ENCODE data around the gene TLR1.
"Not testable (repeated sequence)": the region's sequence is repeated elsewhere in the genome, so short reads cannot be mapped to it uniquely, and the experiment has no call there.

The TLR1 gene

GRCh38 chr4:38805530-38806145 is 1.0 kb upstream of the TLR1 start:
- DNase-seq = peak; percentile 85 to 86

DNA sequence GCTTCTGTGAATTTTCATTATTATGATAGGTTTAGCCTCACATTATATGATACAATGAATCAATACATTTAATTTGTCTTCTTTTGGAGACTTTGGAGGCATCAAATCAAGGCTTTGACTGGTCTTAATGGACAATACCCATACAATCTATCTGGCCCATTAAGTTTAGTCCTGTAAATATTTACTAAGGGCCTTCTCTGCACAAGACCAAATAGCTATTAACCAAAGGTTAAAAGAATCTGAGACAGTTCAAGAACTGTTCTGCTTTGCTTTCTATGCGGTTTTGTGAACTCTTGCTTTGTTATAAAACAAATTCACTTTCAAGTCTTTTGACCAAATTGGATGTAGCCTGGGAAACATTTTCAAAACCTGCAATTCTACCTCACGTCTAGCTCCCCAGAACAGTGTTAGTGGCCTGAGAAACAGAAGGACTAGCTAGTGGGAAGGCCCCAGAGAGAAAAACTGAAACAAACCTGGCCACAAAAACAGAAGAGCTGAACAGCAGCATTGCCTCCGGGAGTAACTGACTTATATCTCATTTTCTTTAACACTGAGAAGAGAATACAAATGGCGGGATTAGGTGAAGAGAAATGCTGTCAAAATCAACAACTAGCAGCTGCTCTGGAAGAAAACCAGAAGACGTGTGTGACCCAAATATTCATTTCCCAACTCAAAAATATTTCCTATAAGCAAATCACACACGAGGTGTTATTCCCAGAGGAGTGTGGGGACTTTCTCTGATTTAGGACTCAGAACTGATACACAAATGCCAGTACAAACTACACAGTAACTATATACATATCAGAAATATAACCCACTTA is 548 bp downstream of the TLR1 start:
- no peak for DNase-seq

DNA sequence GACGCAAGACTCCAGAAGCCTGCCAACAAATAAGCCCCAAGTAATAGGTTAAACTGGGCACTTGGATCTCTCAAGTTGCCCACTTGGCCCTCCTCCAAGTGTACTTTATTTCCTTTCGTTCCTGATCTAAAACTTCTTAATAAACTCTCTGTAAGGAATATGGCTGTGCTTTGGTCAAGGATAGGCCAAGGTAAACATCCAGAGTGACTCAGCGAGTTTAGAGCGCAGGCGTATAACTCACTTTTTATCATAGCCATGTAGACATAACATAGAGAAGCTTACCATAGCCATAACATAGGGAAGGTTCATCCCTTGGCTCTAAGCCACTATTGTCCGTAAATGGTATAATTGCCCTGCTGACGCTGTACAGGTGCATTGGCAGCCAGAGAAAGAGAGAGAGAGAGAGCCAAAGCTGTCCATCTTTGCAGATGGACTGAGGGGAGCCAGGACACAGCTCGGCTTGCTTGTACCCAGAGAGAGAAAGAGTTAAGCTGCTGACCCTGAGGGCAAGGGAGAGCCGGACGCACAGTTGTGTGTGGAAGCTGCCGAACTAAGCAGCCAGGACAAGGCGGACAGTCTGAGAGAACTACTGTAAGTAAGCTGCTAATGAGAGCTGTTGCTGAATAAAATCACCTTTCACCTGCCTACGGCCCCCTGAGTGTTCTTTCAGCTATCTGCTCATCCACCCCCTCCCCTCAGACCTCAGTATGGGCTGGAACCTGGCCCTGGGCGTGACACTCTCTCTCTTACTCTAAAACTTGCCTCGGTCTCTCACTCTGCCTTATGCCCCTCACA is 1.8 kb downstream of the TLR1 start:
- DNase-seq = no peak

DNA sequence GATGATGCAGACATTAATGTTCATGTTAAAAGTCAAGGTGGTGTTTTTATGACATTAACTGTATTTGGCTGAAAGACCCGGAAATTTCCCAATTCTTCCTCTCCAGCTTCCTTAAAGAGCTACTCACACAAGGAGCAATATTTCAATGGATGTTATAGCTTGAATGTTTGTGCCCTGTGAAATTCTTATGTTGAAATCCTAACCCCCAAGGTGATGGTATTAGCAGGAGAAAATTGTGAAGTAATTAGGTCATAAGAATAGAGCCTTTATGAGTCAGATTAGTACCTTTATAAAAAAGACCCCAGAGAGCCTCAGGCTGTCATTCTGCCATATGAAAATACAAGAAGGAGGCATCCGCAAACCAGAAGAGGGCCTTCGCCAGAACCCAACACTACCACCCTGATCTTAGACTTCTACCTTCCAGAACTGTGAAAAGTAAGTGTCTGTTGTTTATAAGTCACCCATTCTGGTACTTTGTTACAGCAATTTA is 3.6 kb downstream of the TLR1 start:
- no peak for DNase-seq

DNA sequence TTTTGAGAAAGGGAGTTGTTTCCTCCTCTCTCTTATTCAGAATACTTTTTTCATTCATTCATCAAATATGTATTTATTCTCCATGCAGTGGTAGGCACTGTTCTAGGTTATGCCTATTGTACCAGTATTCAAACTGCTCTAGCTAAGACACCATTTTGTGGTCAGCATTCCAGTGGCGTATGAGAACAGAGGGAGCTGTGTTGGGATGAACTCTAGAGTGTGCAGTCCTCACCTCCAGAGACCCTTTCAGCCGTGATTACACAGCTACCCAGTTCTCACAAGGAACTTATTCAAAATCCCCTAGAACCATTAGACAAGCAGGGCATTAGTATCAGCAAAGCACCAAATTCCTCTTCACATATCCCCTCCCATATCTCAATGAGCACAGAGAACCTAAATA is 4.2 kb downstream of the TLR1 start:
- DNase-seq = no peak

DNA sequence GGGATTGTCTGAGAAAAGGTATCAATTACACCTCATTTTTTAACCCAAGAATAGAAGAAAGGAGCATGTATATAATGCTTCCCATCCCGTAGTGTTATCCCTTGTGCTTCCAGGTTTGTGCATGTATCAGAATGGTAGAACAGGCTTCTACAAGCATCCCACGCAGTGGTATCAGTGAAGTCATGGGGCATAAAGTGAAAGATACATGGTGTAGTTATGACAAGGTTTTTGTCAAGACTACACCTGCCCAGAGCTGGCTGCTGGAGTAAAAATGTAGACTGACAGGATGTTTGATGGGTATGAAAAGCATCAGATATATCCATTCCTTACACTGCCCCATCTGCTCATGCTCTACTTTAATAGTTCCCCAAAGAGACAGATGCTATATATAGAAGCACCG is 9.5 kb downstream of the TLR1 start:
- DNase-seq = no peak

DNA sequence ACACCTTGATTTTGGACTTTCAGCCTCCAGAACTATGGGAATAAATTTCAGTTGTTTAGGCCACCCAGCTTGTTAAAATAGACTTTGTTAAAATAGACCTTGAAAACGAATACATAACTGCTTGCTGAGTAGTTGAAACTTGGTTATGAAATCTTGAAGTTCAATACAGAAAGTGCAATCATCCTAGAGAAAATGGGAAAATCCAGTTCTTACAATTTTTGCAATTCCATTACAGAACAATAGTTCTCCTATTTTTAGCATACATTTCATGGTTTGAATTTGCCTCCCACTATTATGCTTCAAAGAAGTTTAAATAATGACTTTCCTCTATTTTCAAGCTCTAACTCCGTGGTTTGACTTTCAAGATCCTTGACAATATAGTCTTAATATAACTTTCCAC is 10.5 kb downstream of the TLR1 start:
- no peak for DNase-seq

DNA sequence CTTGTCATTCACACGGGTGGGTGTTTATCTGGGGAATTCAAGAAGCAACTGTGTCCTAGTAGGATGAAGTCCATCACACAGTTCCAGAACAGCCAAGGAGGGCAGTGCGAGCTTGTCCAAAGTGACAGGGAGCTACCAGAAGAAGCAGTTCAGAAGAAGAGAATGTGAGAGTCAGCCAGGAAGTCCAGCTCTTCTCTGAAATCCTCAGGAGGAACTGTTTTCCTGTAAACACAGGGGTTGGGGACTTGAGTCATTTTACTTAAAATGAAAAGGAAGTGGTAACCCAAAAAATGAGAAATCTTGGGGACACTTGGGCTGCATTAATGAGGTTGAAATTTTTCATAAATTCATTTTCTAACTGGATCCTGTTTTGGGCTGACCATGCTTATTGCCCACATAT is 13.6 kb downstream of the TLR1 start:
- peak; percentile 65 for DNase-seq

- DNase-seq = no peak
Observed at GRCh38 chr4:38788317-38788716, 16.3 kb downstream of the TLR1 start.

DNA sequence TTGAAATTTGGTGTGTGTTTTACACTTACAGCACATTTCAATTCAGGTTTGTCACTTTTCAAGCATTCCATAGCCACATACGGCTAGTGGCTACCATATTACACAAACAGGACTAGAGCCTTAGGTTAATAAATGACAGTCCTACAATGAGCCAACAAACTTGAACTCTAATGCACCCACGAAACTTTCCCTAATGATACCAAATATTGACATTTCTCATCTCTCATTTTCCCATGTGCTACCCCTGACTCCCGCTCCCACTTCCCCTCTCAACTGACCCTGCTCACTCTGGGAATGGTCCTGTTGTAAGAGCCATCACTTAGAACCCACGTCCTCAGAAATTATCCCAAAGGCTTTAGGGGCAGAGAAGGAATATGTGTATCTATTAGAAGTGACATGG is 16.9 kb downstream of the TLR1 start:
- no peak for DNase-seq

GRCh38 chr4:38785901-38786402 is 18.6 kb downstream of the TLR1 start:
- no peak for DNase-seq

- no peak for DNase-seq
Observed at GRCh38 chr4:38785041-38785790, 19.4 kb downstream of the TLR1 start.

DNA sequence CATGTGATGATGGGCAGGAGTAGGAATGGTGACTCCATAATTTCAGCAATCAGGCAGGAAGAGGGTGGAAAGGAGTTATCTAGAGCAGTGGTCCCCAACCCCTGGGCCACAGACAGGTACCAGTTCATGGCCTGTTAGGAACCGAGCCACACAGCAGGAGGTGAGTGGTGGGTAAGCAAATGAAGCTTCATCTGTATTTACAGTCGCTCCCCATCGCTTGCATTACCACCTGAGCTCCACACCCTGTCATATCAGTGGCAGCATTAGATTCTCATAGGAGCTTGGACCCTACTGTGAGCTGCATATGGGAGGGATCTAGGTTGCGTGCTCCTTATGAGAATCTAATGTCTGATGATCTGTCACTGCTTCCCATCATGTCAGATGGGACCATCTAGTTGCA is 20.4 kb downstream of the TLR1 start:
- no peak for DNase-seq

DNA sequence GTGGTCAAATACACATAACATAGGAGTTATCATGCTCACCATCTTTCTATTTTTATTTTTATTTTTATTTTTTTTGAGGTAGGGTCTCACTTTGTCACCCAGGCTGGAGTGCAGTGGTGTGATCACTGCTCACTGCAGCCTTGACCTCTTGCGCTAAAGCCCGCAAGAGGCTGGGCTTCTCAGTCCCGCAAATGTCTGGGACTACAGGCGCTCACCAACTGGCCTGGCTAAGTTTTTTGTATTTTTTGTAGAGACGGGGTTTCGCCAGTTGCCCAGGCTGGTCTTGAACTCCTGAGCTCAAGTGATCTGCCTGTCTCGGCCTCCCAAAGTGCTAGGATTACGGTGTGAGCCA is 21.5 kb downstream of the TLR1 start:
- no peak for DNase-seq

GRCh38 chr4:38782452-38783108 is 22.0 kb downstream of the TLR1 start, which contains the start of gene TLR10:
Gene TLR10 (minus strand): TSS chr4:38782990. CDS start chr4:38775590, 7,400 bp downstream.
- peak; percentile 62 to 63 for DNase-seq

DNA sequence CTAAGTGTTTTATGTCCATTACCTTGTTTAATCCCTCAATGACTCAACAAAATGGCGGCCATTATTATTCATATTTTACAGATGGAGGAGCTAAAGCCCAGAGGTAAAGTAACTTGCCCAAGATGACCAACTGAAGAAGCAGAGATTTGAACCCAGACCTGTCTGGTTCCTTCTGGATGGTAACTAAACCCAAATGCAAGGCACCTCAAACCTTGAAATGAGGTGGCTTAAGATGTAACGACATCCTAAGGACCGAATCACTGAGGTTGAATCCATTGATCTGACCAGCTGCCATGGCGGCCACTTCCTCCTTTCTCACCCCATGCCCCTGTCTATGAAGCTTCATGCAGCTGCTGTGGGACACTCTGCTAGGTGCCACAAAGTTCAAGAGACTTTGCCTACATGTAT is 22.7 kb downstream of the TLR1 start:
- no peak for DNase-seq

DNA sequence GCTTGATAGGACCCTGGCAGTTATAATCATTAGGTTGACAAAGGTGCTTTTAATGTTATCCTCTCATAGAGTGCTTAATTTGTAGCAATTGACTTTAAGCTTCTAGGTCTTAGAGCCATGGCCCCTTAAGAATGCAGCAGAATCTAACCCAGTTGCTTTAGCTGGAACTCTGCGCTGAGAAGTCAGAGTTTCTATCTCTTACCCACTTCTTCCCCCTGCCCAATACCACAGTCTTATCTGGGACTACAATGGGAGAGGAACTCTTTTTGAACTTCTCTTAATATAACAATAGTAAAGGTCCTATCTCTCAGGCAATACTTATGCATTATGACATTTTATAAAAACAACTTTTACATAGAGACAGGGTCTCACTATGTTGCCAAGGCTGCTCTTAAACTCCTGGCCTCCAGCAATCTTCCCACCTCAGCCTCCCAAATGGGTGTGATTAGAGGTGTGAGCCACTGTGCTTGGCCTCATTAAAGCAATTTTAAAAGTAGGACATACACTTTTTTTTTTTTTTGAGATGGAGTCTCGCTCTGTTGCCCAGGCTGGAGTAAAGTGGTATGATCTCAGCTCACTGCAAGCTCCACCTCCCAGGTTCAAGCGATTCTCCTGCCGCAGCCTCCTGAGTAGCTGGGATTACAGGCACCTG is 23.6 kb downstream of the TLR1 start:
- DNase-seq = no peak

DNA sequence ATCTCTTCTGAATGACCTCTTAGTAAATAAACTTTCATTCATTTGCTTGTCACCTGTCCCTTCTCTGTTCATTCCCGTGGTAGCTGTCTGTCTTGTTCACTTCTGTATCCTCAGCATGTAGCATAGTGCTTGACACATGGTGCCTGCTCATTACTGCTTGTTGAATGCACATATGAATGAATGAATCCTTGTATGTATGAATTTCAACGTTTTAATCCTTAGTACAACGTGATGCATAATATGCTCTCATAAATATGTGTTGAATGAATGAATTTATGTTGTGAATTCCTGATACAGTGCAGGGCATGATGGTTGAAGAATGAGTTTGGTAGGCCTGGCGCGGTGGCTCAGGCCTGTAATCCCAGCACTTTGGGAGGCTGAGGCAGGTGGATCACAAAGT is 24.8 kb downstream of the TLR1 start:
- DNase-seq = no peak

DNA sequence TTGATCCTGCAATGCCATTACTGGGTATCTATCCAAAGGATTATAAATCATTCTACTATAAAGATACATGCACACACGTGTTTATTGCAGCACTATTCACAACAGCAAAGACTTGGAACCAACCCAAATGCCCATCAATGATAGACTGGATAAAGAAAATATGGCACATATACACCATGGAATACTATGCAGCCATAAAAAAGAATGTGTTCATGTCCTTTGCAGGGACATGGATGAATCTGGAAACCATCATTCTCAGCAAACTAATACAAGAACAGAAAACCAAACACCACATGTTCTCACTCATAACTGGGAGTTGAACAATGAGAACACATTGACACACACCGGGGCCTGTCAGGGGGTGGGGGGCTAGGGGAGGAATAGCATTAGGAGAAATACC is 26.7 kb downstream of the TLR1 start:
- DNase-seq = not testable (repeated sequence)

- DNase-seq = no peak
Observed at GRCh38 chr4:38775326-38775725, 29.3 kb downstream of the TLR1 start.

DNA sequence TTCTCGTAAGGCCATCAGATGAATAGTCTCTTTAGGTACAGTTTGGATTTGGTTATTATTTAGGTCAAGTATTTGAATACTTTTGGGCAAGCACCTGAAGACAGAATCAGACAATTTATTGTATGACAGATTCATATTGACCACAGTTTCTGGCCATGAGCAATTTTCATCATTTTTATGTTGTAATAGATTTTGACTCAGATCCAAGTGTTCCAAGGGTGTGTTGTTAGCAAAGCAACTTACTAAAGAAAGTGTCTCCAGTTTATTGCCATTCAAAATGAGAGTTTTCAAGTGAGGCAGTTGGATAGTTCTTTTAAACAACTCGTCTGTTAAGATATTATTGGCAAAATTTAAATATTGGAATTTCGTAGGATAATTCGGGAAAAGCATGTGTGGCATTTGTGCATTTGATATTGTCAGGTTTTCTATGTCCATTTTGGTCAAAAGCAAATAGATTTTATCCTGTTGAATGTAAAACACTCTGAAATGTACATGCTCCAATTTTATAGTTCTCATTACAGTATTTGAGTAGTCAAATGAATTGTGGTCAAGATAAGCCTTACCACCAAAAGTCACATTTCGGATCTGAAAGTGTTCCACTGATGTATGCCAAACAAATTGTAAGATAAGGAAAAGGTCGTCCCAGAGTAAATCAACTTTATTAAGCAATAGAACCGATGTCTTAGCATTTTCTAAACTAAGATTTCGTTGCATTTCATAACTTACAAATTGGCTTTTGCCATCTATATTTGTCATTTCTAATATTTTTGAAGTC is 30.2 kb downstream of the TLR1 start:
- no peak for DNase-seq

All from AML-193 (cell line).